Left forelimb (tissue), 1 donor: ENCODE results near the gene HEATR9.
"Not testable (repeated sequence)": the region's sequence is repeated elsewhere in the genome, so short reads cannot be mapped to it uniquely, and the experiment has no call there.

ENCODE experiments used
- DNase-seq: peaks from one replicate; pipeline ENCODE4 v3.0.0-alpha.2; 2018; ENCODE audit warnings: low spot score

The HEATR9 gene

GRCh38 chr17:35868737-35869136, at the start of gene HEATR9:
TSS of gene HEATR9 (minus strand) at chr17:35868891. CDS start at chr17:35868742, 149 bp downstream.
- DNase-seq: no peak

DNA sequence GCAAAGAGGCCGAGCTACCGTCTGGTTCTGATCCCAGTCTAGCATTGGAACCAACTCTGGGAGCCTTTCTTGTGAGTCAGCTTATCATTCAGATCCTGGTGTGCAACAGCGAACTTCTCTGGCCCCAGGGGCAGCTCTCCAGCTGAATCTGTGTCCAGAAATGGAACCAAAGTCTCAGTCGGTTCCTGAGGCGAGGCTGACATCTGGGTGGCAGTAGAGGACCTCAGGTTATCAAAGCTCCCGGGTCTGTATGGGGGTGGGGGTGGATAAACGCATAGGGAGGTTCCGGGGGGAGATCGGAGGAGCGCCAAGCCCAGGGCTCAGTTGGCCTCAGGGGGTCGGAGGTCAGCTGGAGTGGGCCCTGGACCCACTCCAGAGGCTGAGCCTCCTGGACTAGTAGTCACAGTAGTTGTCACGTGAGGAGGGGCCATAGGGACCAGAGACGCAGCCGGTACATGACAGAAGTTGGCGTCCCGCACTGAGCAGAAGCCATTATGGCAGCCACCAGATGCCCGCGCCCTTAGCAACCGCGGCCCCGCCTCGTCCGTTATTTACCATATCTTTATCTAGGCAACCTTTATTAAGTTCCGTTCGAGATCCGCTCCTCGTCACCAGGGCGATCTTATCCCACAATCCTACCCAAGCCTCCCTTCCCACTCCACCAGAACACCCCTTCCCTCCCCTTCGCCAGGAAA, 49.0 kb upstream of the HEATR9 start:
- no peak for DNase-seq

DNA sequence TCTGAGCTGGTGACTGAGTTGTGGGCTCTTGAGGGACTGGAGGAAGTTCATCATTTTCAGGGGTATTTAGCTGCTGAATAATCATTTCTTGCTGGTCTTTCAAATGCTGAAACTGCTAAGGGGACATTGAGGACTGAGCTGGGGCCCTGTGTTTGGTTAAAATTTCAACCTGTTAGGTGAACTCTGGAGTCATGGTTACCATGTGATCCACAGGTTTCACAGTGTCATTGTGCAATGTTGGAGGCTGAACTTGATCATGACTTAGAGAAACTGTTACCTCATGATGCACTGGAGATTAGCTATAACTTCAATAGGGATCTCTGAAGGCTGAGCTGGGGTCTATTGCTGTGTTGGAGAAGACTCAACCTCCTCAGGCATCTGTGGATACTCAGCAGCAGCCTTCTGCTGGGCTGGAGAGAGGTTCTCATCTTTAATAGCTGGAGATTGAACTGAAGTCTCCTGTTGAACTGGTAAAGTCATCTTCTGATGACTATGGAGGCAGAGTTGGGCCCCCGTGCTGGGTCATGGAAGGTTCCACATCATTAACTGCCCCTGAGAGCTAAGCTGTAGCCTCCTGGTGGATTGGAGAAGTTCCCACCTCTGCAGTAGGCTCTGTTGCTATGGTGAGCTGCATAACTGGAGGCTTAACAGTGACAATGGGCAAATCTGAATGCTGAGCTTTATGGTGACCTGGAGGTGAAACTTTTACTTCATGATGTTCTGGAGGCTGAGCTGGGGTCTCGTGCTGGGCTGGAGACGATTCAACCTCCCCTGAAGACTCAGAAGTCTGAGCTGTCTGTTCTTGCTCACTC, 46.7 kb upstream of the HEATR9 start:
- DNase-seq: no peak

DNA sequence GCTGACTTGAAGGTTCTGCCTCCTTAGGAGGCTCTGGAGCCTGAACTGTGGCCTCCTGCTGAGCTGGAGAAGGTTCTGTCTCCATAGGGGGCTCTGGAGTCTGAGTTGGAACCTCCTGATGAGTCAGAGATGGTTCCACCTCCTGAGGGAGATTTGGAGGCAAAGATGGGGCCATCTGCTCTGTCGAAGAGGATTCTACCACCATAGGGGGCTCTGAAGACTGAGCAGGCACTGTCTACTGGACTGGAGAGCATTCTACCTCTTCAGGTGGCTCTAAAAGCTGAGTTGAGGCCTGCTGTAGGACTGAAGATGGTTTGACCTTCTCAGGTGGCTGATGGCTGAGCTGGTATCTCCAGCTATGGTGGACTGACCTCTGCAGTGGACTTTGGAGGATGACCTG, 45.7 kb upstream of the HEATR9 start:
- no peak for DNase-seq

DNA sequence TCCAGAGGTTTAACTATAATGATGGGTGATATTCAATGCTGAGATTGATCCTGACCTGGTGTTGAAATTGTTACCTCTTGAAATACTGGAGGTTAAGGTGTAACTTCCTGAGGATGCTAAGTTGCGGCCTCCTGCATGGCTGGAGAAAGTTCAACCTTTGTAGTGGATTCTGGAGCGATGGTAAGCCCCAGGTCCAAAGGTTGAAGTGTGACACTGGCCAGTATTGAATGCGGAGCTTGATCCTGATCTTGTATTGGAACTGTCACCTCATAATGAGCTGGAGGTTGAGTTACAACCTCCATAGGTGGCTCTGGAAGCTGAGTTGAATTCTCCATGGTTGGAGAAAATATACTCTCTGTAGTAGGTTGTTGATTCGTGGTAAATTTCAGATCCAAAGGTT, 44.9 kb upstream of the HEATR9 start:
- no peak for DNase-seq

DNA sequence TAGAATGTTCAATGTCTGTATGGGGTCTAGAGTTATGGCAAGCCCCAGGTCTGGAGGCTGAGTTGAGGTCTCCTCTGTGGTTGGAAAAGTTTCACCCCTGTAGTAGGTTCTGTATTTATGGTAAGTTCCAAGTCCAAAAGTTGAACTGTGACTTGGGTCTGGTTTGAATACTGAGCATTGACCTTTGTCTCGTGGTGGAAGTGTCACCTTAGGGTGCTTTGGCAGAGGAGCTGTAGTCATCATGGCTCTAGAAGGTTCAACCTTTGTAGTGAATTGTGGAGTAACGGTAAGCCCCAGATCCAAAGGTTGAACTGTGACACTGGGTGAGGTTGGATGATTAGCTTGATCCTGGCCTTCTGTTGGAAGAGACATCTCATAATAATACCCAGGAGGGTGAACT, 44.3 kb upstream of the HEATR9 start:
- DNase-seq: no peak

DNA sequence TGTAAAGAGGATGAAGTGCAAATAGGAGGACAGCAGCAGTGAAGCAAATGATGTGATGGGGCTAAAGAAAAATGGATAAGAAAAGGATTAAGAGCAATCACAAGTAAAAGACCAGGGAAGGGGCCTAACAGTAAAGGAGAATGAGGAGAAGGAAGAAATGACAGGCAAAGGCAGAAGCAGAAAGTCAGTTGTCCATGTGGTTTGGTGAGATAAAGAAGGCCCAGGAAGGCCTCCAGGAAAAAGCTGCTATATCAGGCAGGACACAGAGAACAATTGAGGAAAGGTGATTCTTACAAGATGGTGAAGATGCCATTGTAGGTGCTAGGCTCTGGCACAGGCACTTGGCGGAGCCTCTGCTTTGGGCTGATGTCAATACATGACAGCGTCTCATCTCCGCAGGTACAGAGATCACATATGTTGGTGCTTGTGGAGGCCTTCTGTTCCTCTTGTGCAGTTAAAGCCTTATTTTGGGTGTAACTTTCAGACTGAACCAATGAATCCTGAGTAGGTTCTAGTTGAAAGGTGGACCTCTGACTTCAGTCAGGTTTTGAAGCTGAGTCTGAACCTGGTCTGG, 43.7 kb upstream of the HEATR9 start:
- DNase-seq: no peak

GRCh38 chr17:35909408-35909807, 40.7 kb upstream of the HEATR9 start:
- no peak for DNase-seq

DNA sequence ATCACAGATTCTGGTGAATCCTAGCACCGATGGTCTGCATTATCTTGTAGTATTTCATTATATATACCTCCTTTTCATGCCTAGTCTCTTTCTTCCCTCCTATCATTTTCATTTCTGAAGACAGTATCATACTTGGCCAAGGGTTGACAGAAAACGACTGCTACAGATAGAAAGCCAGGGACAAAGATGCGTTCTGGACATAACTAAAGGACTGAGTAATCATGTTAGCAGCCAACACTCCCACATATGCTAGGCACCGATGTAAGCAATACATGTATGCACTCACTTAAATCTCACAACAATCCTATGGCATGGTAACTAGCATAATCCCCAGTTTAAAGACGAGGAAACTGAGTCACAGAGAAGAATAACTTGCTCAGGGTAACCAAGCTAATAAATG, 39.0 kb upstream of the HEATR9 start:
- no peak for DNase-seq

GRCh38 chr17:35906926-35907637, 38.4 kb upstream of the HEATR9 start:
- DNase-seq: no peak

DNA sequence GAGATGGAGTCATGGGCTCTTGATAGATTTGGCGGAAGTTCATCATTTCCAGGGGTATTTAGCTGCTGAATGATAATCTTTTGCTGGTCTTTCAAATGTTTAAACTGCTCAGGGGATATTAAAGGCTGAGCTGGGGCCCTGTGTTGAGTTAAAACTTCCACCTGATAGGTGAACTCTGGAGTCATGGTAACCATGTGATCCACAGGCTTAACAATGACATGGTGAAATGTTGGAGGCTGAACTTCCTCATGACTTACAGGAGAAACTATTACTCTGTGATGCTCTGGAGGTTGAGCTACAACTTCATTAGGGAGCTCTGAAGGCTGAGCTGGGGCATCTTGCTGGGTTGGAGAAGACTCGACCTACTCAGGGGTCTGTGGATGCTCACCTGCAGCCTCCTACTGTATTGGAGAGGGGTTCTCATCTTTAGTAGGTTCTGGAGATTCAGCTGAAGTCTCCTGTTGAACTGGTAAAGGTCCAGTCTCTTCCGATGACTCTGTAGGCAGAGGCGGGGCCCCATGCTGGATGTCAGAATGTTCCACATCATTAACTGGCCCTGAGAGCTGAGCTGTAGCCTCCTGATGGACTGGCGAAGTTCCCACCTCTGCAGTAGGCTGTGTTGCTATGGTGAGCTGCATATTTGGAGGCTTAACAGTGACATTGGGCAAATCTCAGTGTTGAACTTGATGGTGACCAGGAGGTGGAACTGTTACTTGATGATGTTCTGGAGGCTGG, 37.7 kb upstream of the HEATR9 start:
- no peak for DNase-seq

GRCh38 chr17:35903451-35903850, 34.8 kb upstream of the HEATR9 start:
- no peak for DNase-seq

GRCh38 chr17:35901631-35902175, 33.0 kb upstream of the HEATR9 start:
- no peak for DNase-seq

- DNase-seq: no peak
Observed at GRCh38 chr17:35900708-35901480, 32.2 kb upstream of the HEATR9 start.

- no peak for DNase-seq
Observed at GRCh38 chr17:35900280-35900679, 31.6 kb upstream of the HEATR9 start.

DNA sequence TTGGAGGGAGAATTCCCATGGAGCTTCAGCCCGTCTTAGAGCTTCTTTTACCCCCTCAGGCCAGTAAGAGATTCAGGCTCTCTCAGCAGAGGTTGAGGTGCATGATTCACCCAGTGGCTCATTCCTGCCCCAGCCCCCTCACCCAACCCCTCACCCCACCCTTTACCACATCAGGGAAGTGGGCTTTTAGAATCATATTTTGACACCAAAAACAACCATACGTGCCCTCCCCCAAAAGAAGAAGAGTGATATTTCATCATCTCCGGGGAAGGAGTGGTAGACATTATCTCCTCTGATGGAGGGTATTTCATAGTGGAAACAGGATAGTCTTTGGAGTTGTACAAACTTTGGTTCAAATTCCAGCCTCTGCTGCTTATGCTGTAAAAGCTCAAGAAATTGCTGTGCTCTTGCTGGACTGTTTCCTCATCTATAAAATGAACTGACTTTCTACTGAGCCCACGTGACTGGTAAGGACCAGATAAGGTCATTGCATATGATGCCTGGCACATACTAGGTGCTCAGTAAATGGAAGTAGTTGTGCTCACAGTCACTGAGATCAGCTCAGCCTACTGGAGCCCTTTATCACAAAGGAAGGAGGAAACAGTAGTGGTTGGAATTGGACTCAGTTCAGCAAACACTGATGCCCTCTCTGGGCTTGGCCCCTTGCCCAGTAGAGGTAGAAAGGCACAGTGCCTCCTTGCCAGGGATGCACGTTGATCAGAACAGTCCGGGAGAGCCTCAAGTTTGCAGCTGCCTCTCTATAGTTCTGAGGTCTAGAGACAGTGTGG, 29.8 kb upstream of the HEATR9 start:
- no peak for DNase-seq

DNA sequence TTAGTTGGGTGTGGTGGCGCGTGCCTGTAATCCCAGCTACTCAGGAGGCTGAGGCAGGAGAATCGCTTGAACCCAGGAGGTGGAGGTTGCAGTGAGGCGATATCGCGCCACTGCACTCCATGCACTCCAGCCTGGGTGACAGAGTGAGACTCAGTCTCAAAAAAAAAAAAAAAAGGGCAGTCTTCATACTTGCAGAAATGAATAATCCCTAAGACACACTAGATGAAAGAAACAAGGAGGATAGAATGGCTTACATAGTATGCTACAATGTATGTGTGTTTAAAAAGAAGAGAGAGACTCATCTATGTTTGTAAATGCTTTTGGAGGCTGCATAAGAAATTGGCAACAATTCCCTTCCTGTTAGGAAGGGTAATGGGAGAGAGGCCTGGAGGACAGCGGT, 29.1 kb upstream of the HEATR9 start:
- DNase-seq: not testable (repeated sequence)

DNA sequence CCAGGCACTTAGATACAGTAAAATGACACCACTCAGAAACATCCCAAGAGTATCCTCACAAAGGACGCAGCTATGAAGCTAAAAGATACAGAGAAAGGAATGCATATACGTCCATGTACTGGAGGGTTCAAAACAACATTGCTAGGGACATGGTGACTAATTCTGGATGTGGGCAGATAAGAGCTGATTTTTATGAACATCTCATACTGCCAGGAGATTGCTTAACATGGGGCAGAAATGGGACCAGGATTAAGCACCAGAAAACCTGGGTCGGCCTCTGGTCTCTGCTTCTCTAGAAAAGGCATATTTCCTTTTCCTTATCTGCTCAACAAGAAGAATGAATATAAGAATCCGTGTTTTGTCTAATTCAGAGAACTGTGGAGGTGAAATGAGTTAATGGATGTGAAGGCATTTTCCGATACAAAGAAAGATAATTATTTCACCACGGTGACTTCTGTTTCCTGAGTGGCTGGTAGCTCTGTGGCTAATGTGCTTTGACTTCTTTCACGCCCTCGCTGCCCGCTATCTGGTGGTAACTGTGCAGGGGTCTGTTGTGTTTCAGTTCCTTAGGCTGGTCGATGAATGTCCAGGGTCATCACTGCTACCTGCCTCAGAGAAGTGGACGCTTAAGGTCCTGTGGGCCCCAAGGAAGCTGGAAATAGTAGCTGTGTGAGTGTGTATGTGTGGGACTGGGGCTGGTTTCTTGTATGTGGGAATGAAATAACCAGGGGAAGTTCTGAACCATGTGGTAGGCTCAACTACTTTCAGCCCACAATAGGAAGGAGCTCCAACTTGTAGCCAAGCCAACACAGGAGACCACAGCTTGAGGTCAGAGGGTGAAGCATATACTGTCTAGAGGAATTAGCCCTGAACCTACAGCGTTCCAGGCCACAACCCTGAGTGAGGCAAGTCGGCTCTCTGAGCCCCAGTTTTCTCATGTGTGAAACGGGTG, 27.2 kb upstream of the HEATR9 start:
- DNase-seq: no peak

GRCh38 chr17:35894206-35894605, 25.5 kb upstream of the HEATR9 start:
- DNase-seq: no peak
